Measurements from ENCODE around the gene PDSS2.

DNA sequence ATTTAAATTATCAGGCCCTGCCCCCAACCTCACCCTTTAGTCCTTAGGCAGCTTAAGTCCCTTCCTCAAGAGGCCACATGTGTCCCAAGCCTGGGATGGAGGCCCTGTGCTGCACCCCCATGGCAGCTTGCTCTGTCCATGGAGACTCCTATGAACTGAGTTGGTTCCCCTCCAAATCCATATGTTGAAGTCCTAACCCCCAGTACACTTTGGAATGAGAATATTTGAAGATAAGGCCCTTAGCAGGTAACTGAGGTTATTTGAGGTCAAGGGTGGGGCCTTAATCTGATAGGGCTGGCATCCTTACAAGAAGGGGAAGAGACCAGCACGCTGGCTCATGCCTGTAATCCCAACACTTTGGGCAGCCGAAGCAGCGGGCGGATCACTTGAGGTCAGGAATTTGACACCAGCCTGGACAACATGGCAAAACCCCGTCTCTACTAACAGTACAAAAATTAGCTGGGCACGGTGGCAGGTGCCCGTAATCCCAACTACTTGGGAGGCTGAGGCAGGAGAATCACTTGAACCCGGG is 337.3 kb downstream of the PDSS2 start:
- TF ChIP-seq CTCF (IDR thresholded peaks at IDR 0.05; ENCODE audit: poor library complexity, severe bottlenecking), result no peak
- no peak for TF ChIP-seq REST (IDR thresholded peaks at IDR 0.05; ENCODE audit: borderline replicate concordance)
- TF ChIP-seq TAF1 (IDR thresholded peaks at IDR 0.05; ENCODE audit: low read depth), result no peak
